Brain microvascular endothelial cell (primary cell): Measurements from ENCODE around the gene ADK.
"Not testable (repeated sequence)": the region's sequence is repeated elsewhere in the genome, so short reads cannot be mapped to it uniquely, and the experiment has no call there.

ENCODE experiments used
- DNase-seq: peaks from one replicate; pipeline ENCODE4 v3.0.0-alpha.2; 2020
- H3K27ac ChIP-seq: fragments of 250-450 bp; sonication (Bioruptor Pico); 2 replicates; pipeline ENCODE4 v1.5.1; 2020; ENCODE audit warnings: mild to moderate bottlenecking, moderate library complexity
- H3K27me3 ChIP-seq: fragments of 250-450 bp; sonication (Bioruptor Pico); replicated peaks from 2 replicates; pipeline ENCODE4 v1.5.1; 2020; ENCODE audit warnings: mild to moderate bottlenecking
- H3K36me3 ChIP-seq: fragments of 250-450 bp; sonication (Bioruptor Pico); replicated peaks from 2 replicates; pipeline ENCODE4 v1.5.1; 2020; ENCODE audit warnings: mild to moderate bottlenecking
- H3K4me3 ChIP-seq: 2 replicates; pipeline ENCODE4 v1.5.1; 2011; ENCODE audit warnings: low read depth, mild to moderate bottlenecking, control low read depth, low read length, moderate library complexity
- in situ Hi-C: cut with HindIII; loops from 2 replicates; pipeline ENCODE4 v1.10.0; 2017; ENCODE audit warnings: low sequenced_read_pairs, low pct_ligation_motif_present
- TF ChIP-seq, protein P1 (sequence below): IDR thresholded peaks from 2 replicates; pipeline ENCODE4 v1.5.1; 2011; ENCODE audit warnings: low read depth, mild to moderate bottlenecking, moderate library complexity, low read length, control low read depth, inconsistent platforms; ENCODE audit errors: missing control alignments

ADK gene

DNA sequence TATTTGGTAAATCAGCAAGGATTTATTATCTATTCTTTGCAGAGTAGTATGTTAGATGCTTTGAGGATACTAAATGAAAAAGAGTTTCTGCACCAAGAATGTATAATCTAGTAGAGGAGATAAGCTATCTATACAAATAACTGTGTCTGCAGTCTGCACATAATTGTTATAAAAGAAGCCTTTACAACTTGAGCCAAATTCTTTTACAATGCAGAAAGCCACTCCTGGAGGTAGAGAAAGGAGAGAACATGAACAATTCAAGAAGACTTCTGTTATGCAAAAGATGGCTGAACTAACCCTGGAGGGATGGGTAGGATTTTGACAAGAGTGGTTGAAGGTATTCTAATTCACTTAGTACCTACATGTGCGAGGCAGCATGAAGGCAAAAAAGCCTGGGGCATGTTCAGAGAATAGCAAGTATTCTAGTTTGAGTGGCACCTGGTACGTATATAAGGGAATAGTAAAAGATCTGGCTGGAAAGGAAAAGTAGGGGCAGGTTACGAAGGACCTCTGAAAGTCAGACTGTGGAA, 424.2 kb downstream of the ADK start:
- DNase-seq = no peak
- H3K27ac ChIP-seq = no peak overlapping the region
- TF ChIP-seq, protein P1, sequence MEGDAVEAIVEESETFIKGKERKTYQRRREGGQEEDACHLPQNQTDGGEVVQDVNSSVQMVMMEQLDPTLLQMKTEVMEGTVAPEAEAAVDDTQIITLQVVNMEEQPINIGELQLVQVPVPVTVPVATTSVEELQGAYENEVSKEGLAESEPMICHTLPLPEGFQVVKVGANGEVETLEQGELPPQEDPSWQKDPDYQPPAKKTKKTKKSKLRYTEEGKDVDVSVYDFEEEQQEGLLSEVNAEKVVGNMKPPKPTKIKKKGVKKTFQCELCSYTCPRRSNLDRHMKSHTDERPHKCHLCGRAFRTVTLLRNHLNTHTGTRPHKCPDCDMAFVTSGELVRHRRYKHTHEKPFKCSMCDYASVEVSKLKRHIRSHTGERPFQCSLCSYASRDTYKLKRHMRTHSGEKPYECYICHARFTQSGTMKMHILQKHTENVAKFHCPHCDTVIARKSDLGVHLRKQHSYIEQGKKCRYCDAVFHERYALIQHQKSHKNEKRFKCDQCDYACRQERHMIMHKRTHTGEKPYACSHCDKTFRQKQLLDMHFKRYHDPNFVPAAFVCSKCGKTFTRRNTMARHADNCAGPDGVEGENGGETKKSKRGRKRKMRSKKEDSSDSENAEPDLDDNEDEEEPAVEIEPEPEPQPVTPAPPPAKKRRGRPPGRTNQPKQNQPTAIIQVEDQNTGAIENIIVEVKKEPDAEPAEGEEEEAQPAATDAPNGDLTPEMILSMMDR = no peak
- in situ Hi-C loops = no loop called here
- no peaks in the 10 kb centered on the region for H3K36me3 ChIP-seq
- no peaks in the 10 kb centered on the region for H3K27me3 ChIP-seq
- H3K4me3 ChIP-seq = no peak overlapping the region

DNA sequence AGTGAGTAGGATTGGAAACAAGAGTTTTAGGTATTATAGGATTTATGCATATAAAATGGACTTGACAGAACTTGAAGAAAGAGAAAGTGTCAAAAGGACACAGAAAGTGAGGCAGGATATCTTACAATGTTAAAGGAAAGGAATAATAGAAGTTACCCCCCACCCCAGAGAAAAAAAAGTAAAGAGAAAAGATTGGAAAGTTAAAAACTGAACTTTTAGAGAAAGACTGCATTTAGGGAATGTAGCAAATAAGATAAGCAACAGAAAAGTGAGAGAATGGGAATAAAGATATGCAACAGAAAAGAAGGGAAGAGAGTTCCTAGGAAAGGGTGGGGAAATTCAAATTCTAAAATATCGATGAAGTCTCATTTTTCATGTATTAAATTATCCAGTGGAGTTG, 424.9 kb downstream of the ADK start:
- Histone ChIP-seq H3K27me3 (no peaks in the 10 kb centered on the region), H3K36me3 (no peaks in the 10 kb centered on the region), H3K27ac (no peak overlapping the region), H3K4me3 (no peak overlapping the region)
- DNase-seq = no peak
- in situ Hi-C loops = no loop called here
- TF ChIP-seq, protein P1 = no peak

DNA sequence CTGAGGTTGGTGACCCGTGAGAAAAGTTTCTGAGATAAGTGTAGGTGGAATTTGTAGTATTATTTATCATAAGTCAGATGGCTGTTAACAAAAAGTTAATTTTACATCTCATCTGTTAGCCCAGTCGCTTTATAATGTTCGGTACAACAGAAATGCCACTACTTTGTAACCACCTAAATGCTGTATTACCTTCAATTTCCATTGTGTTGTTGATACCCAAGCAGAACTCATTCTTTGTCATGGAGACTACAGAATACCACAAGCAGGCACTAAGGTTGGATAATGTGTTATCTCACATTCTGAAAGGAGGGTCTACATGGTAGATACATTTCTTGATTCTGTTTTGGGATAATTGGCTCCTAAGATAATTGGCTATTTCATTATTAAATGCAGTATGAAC, 425.6 kb downstream of the ADK start:
- in situ Hi-C loops = no loop called here
- Histone ChIP-seq H3K4me3 (no peak overlapping the region), H3K27ac (no peak overlapping the region), H3K36me3 (no peaks in the 10 kb centered on the region), H3K27me3 (no peaks in the 10 kb centered on the region)
- DNase-seq = no peak
- TF ChIP-seq, protein P1 = no peak

DNA sequence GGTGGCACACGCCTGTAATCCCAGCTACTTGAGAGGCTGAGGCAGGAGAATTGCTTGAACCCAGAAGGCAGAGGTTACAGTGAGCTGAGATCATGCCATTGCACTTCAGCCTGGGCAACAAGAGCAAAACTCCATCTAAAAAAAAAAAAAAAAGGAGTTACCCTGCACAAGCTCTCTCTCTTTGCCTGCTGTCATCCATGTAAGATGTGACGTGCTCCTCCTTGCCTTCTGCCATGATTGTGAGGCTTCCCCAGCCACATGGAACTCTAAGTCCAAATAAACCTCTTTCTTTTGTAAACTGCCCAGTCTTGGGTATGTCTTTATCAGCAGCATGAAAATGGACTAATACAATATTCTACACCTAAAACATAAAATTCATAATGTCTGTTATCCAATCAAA, 429.4 kb downstream of the ADK start:
- H3K4me3 ChIP-seq, in situ Hi-C loops, H3K27me3 ChIP-seq, H3K36me3 ChIP-seq, DNase-seq, H3K27ac ChIP-seq: not testable (repeated sequence)

DNA sequence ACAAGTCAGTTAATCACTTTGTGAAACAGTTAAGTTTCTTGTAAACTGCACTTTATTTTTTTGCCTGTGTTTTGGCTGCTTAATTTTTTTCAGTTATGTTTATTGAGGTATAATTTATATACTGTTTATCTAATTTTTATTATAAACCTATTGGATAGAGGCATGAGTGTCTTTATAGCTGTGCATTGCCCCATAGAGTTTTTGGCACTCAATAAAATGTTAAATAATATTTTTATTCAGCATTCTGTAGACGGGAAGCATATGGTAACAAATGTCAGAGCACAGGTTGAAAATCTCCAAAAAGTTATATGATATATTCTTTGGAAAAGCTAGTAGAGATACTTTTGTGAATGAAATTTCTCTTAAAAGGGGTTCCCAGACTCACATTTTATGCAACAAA, 431.5 kb downstream of the ADK start:
- no peak overlapping the region for H3K4me3 ChIP-seq
- no peak for DNase-seq
- H3K36me3 ChIP-seq = no peaks in the 10 kb centered on the region
- H3K27ac ChIP-seq = no peak overlapping the region
- H3K27me3 ChIP-seq = no peaks in the 10 kb centered on the region
- TF ChIP-seq, protein P1 = no peak
- in situ Hi-C loops = no loop called here

DNA sequence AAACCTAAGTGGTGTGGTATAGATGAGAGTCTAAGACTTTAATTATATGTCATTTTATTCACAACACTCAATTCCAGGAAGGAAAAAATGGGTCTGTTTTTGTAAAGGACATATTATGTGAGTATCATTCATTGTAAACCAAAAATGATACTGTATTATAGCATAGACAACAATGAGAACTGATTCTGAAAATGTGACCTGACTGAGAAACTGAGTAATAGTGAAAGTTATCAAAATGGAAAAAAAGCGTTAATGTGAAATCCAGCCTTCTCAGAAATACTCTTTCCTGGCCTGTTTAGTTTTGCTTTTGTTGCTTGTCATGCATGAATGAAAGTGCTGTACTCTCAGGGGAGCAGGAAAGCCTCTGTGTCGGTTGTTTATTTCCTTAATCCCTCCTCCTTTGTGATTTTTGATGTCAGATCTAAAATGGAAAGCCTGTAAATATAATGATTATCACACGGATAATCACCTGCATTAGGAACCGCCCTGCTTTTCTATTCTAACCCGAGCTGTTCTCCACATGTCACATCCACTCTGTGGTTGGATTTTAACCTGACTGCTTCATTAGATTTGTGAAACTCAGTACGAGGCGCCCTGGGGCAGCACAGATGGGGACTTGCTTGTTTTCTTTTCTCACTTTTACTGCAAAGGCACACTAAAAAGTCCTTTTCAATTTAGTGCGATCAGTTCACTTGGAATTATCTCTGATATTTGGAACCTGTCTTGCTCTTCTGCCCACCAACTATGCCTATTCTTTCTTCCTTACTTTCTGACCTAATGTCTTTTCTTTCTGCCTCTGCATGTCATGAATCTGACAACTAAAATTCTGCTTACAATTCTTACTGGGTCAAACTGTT, 434.4 kb downstream of the ADK start:
- Histone ChIP-seq H3K36me3 (no peaks in the 10 kb centered on the region), H3K4me3 (no peak overlapping the region), H3K27me3 (no peaks in the 10 kb centered on the region), H3K27ac (no peak overlapping the region)
- in situ Hi-C loops = no loop called here
- TF ChIP-seq, protein P1 = no peak
- DNase-seq = no peak
